NB4 (cell line): ENCODE results near the gene GTF2F2.
A peak's percentile ranks its signal among the peaks of the same experiment; 100 is the strongest.

ENCODE experiments used
- DNase-seq: peaks from one replicate; pipeline ENCODE4 v3.0.0; 2010; ENCODE audit warnings: low read depth
- H3K4me3 ChIP-seq: one replicate; pipeline ENCODE4 v1.5.1; 2011; ENCODE audit warnings: mild to moderate bottlenecking, low read depth, low read length, moderate library complexity
- CTCF ChIP-seq: IDR thresholded peaks from one replicate; pipeline ENCODE4 v1.5.1; 2012; ENCODE audit warnings: low read depth, low read length
- MAX ChIP-seq: IDR thresholded peaks from 2 replicates; pipeline ENCODE4 v1.6.1; 2011; ENCODE audit warnings: low read depth, low read length
- MYC ChIP-seq: IDR thresholded peaks from 2 replicates; pipeline ENCODE4 v1.6.1; 2011; ENCODE audit warnings: low read depth, low read length
- POLR2A ChIP-seq: IDR thresholded peaks from 2 replicates; pipeline ENCODE4 v1.6.1; 2011; ENCODE audit warnings: mild to moderate bottlenecking; ENCODE audit not compliant: insufficient read length; ENCODE audit errors: extremely low read depth

The GTF2F2 gene

GRCh38 chr13:45332036-45332830 is 211.9 kb downstream of the GTF2F2 start:
- no peak overlapping the region for H3K4me3 ChIP-seq
- TF ChIP-seq MYC (no peak), MAX (no peak)
- DNase-seq, result peak; percentile 82

GRCh38 chr13:45332831-45333219 is 212.5 kb downstream of the GTF2F2 start:
- no peak for TF ChIP-seq MYC
- TF ChIP-seq POLR2A, result no peak
- TF ChIP-seq MAX, result no peak
- TF ChIP-seq CTCF, result no peak

GRCh38 chr13:45333251-45333976 is 213.1 kb downstream of the GTF2F2 start:
- no peak overlapping the region for H3K4me3 ChIP-seq
- peak; percentile 49 for DNase-seq
- TF ChIP-seq MYC (no peak), POLR2A (peak; percentile 16)

More at GRCh38 chr13:45332831-45333219, 212.5 kb downstream of the GTF2F2 start:
- peak; percentile 46 for DNase-seq
- H3K4me3 ChIP-seq, result no peak overlapping the region
